Glutamatergic neuron (in vitro differentiated cells): ENCODE data around the gene HNRNPR. TPM values are rescaled to one million over a fixed set of nuclear protein-coding genes. Genes with fewer than 3 reads are reported as not detected.
"Not testable (repeated sequence)": the region's sequence is repeated elsewhere in the genome, so short reads cannot be mapped to it uniquely, and the experiment has no call there.

ENCODE experiments used
- DNase-seq: peaks from one replicate; pipeline ENCODE4 v3.0.0; 2022
- H3K27ac Mint-ChIP-seq: one replicate; pipeline ENCODE4 v1.8.0; 2020; ENCODE audit warnings: mild to moderate bottlenecking, mixed read lengths, inconsistent platforms; ENCODE audit not compliant: unreplicated experiment
- H3K27me3 Mint-ChIP-seq: one replicate; pipeline ENCODE4 v1.8.0; 2020; ENCODE audit warnings: mild to moderate bottlenecking, moderate library complexity, mixed read lengths, inconsistent platforms; ENCODE audit not compliant: unreplicated experiment
- H3K36me3 Mint-ChIP-seq: one replicate; pipeline ENCODE4 v1.8.0; 2020; ENCODE audit warnings: mild to moderate bottlenecking, mixed read lengths, inconsistent platforms; ENCODE audit not compliant: unreplicated experiment
- H3K4me1 Mint-ChIP-seq: one replicate; pipeline ENCODE4 v1.8.0; 2020; ENCODE audit warnings: mild to moderate bottlenecking, low read depth, mixed read lengths, inconsistent platforms; ENCODE audit not compliant: unreplicated experiment
- H3K4me3 Mint-ChIP-seq: one replicate; pipeline ENCODE4 v1.8.0; 2020; ENCODE audit warnings: mild to moderate bottlenecking, mixed read lengths, inconsistent platforms; ENCODE audit not compliant: unreplicated experiment
- H3K9me3 Mint-ChIP-seq: one replicate; pipeline ENCODE4 v1.8.0; 2020; ENCODE audit warnings: mild to moderate bottlenecking, moderate library complexity, mixed read lengths, inconsistent platforms; ENCODE audit not compliant: unreplicated experiment
- CTCF ChIP-seq: fragments of 200-600 bp; sonication (generic); IDR thresholded peaks from one replicate; pipeline ENCODE4 v1.5.0; 2021; ENCODE audit not compliant: partially characterized antibody, unreplicated experiment
- total RNA-seq: library from RNA; stranded (reverse); fragmentation: NEBNext Ultra II Directional; extraction: Animal tissue kit (Norgen Biotek cat#: 25700); gene quantifications from one replicate; pipeline ENCODE4 v1.2.1, GENCODE V29; 2021; ENCODE audit not compliant: unreplicated experiment

HNRNPR gene
- total RNA-seq, 1 donor from 2014 or later, result 189 TPM

- H3K9me3 Mint-ChIP-seq, result no peaks in the 10 kb centered on the region
- DNase-seq, result no peak
- TF ChIP-seq CTCF, result no peak
- no peaks in the 10 kb centered on the region for H3K4me1 Mint-ChIP-seq
- no peaks in the 10 kb centered on the region for H3K36me3 Mint-ChIP-seq
- H3K4me3 Mint-ChIP-seq, result no peak overlapping the region
- H3K27me3 Mint-ChIP-seq, result peaks cover 3% of the 10 kb centered on the region
- no peak overlapping the region for H3K27ac Mint-ChIP-seq
Observed at GRCh38 chr1:23278717-23279116, 65.4 kb downstream of the HNRNPR start.

GRCh38 chr1:23276531-23276930, 67.6 kb downstream of the HNRNPR start:
- Mint-ChIP-seq H3K4me3 (no peak overlapping the region), H3K27ac (no peak overlapping the region), H3K36me3 (no peaks in the 10 kb centered on the region), H3K4me1 (no peaks in the 10 kb centered on the region), H3K9me3 (no peaks in the 10 kb centered on the region), H3K27me3 (no peaks in the 10 kb centered on the region)
- no peak for TF ChIP-seq CTCF
- no peak for DNase-seq

GRCh38 chr1:23274134-23274505, 70.0 kb downstream of the HNRNPR start:
- no peaks in the 10 kb centered on the region for H3K36me3 Mint-ChIP-seq
- H3K4me1 Mint-ChIP-seq, result no peaks in the 10 kb centered on the region
- H3K27ac Mint-ChIP-seq, result no peak overlapping the region
- H3K27me3 Mint-ChIP-seq, result no peaks in the 10 kb centered on the region
- TF ChIP-seq CTCF, result no peak
- H3K4me3 Mint-ChIP-seq, result no peak overlapping the region
- no peak for DNase-seq
- peaks cover 1% of the 10 kb centered on the region for H3K9me3 Mint-ChIP-seq

- Mint-ChIP-seq H3K36me3 (no peaks in the 10 kb centered on the region), H3K4me1 (no peaks in the 10 kb centered on the region), H3K9me3 (peaks cover 1% of the 10 kb centered on the region), H3K4me3 (no peak overlapping the region), H3K27ac (no peak overlapping the region), H3K27me3 (no peaks in the 10 kb centered on the region)
- DNase-seq, result no peak
- TF ChIP-seq CTCF, result no peak
Observed at GRCh38 chr1:23273450-23274133, 70.5 kb downstream of the HNRNPR start.

- no peak for DNase-seq
- H3K9me3 Mint-ChIP-seq, result peaks cover 2% of the 10 kb centered on the region
- peaks cover 1% of the 10 kb centered on the region for H3K27me3 Mint-ChIP-seq
- no peaks in the 10 kb centered on the region for H3K36me3 Mint-ChIP-seq
- H3K4me3 Mint-ChIP-seq, result no peak overlapping the region
- peaks cover 6% of the 10 kb centered on the region for H3K4me1 Mint-ChIP-seq
- TF ChIP-seq CTCF, result no peak
- H3K27ac Mint-ChIP-seq, result no peak overlapping the region
Observed at GRCh38 chr1:23263380-23263887, 80.7 kb downstream of the HNRNPR start.

- Mint-ChIP-seq H3K4me3 (peak overlapping the region; percentile 23), H3K27ac (peak overlapping the region; percentile 89), H3K36me3 (peaks cover 11% of the 10 kb centered on the region)
- not testable (repeated sequence) for H3K27me3 Mint-ChIP-seq, H3K9me3 Mint-ChIP-seq, DNase-seq, H3K4me1 Mint-ChIP-seq
Observed at GRCh38 chr1:23258082-23258481, 86.0 kb downstream of the HNRNPR start.

- H3K27ac Mint-ChIP-seq, H3K27me3 Mint-ChIP-seq, DNase-seq, H3K4me1 Mint-ChIP-seq, H3K4me3 Mint-ChIP-seq, H3K9me3 Mint-ChIP-seq: not testable (repeated sequence)
- H3K36me3 Mint-ChIP-seq, result peaks cover 11% of the 10 kb centered on the region
Observed at GRCh38 chr1:23257371-23257770, 86.7 kb downstream of the HNRNPR start.
